ENCODE data around the gene THSD7A. TPM values are rescaled to one million over a fixed set of nuclear protein-coding genes. Genes with fewer than 3 reads are reported as not detected.

Gene THSD7A
- total and polyA plus RNA-seq, 10 of the 15 experiments (the other 5 are each of a cell fraction or from before 2014, with no cell fraction given), result 0.03 to 0.09 (median 0.03) TPM; not detected in 7

DNA sequence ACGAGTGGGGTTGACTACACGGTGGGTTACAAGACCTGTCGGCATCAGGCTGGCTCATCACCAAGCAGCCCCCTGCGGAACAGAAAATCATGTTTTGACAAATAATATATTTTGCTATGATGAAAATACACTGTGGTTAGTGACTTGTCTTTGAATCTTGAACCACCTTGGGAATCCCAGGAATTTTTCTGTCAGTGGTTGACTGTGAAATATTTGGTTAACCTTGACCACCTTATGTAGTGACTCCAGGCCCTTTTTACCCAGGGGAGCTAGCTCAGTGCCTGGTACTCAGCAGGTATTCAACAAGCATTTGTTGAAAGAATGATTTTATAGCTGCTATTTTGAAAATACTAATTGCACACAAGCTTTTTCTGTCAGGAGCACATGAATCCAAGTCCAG, 452.4 kb downstream of the THSD7A start:
- Histone ChIP-seq H3K9me3 (replicated peaks; ENCODE audit: control insufficient read depth, insufficient read depth, low read length) (no peaks in the 10 kb centered on the region), H2AFZ (ENCODE audit: control insufficient read depth, low read depth, low read length) (no peak overlapping the region), H3K4me1 (ENCODE audit: control insufficient read depth, insufficient read depth, low read length) (no peaks in the 10 kb centered on the region), H3K79me2 (ENCODE audit: control insufficient read depth, insufficient read depth, low read length) (no peaks in the 10 kb centered on the region), H3K4me2 (ENCODE audit: control insufficient read depth, insufficient read depth) (no peak overlapping the region), H3K36me3 (ENCODE audit: control insufficient read depth in 2 of 2, insufficient read depth in 2 of 2, low read length in 1 of 2) (no peaks in the 10 kb centered on the region), H3K27me3 (replicated peaks in 1 of 2; ENCODE audit: control insufficient read depth in 2 of 2, insufficient read depth in 2 of 2, low read length in 1 of 2) (no peaks in the 10 kb centered on the region), H4K20me1 (ENCODE audit: control insufficient read depth, insufficient read depth) (no peaks in the 10 kb centered on the region), H3K27ac (ENCODE audit: control insufficient read depth, insufficient read depth) (no peak overlapping the region), H3K9ac (ENCODE audit: control insufficient read depth, insufficient read depth, low read length) (no peak overlapping the region), H3K4me3 (no peak overlapping the region)
- ChIA-PET POLR2A (no interaction called here), RAD21 (ENCODE audit: unreplicated experiment) (no interaction called here), SMC1A (ENCODE audit: uncharacterized antibody, unreplicated experiment) (no interaction called here), CTCF (no interaction called here)
- FAIRE-seq (no peak), DNase-seq (ENCODE audit: low read depth, low spot score) (no peak), ATAC-seq (no peak)
- in situ Hi-C loops (cut with MboI), result no loop called here
- intact Hi-C loops (cut with micrococcal nuclease; ENCODE audit: unreplicated experiment), result no loop called here
- TF ChIP-seq ATF3 (IDR thresholded peaks at IDR 0.05; ENCODE audit: borderline replicate concordance, extremely low read depth, low read depth, low read length) (no peak), EED (IDR thresholded peaks at IDR 0.05; ENCODE audit: low read depth) (no peak), NKRF (conservative IDR thresholded peaks at IDR 0.05) (no peak), FOXK2 (IDR thresholded peaks at IDR 0.05) (no peak)
- BruUV-seq (replicated peaks), result no TSS peak
- WGBS (ENCODE audit: insufficient coverage, insufficient replicate concordance, low lambda C conversion rate, missing lambda C conversion rate), result 71% methylated on average over 4 of the region's 4 CpGs

- ATAC-seq, result no peak
- no peaks in the 10 kb centered on the region for H3K36me3 ChIP-seq (ENCODE audit: control insufficient read depth in 2 of 2, insufficient read depth in 2 of 2, low read length in 1 of 2)
- no peaks in the 10 kb centered on the region for H4K20me1 ChIP-seq (ENCODE audit: control insufficient read depth, insufficient read depth)
- H3K4me1 ChIP-seq (ENCODE audit: control insufficient read depth, insufficient read depth, low read length), result no peaks in the 10 kb centered on the region
- no peak overlapping the region for H2AFZ ChIP-seq (ENCODE audit: control insufficient read depth, low read depth, low read length)
- WGBS (ENCODE audit: insufficient coverage, insufficient replicate concordance, low lambda C conversion rate, missing lambda C conversion rate), result 29% methylated on average over 2 of the region's 2 CpGs
- H3K9ac ChIP-seq (ENCODE audit: control insufficient read depth, insufficient read depth, low read length), result no peak overlapping the region
- H3K4me2 ChIP-seq (ENCODE audit: control insufficient read depth, insufficient read depth), result no peak overlapping the region
- in situ Hi-C loops (cut with MboI), result no loop called here
- RAD21 ChIA-PET (ENCODE audit: unreplicated experiment), result no interaction called here
- no peaks in the 10 kb centered on the region for H3K27me3 ChIP-seq (replicated peaks in 1 of 2; ENCODE audit: control insufficient read depth in 2 of 2, insufficient read depth in 2 of 2, low read length in 1 of 2)
- H3K9me3 ChIP-seq (replicated peaks; ENCODE audit: control insufficient read depth, insufficient read depth, low read length), result no peaks in the 10 kb centered on the region
- H3K4me3 ChIP-seq, result no peak overlapping the region
- no peak for DNase-seq (ENCODE audit: low read depth, low spot score)
- intact Hi-C loops (cut with micrococcal nuclease; ENCODE audit: unreplicated experiment), result no loop called here
- H3K79me2 ChIP-seq (ENCODE audit: control insufficient read depth, insufficient read depth, low read length), result no peaks in the 10 kb centered on the region
- no peak overlapping the region for H3K27ac ChIP-seq (ENCODE audit: control insufficient read depth, insufficient read depth)
- no peak for FAIRE-seq
- POLR2A ChIA-PET, result no interaction called here
- no TSS peak for BruUV-seq (replicated peaks)
- CTCF ChIA-PET, result interaction anchor here (0.8 kb wide), 1 partner anchor 30 kb away, joined by 3 read pairs; no protein-coding TSS in a partner anchor
- SMC1A ChIA-PET (ENCODE audit: uncharacterized antibody, unreplicated experiment), result no interaction called here
- TF ChIP-seq CHD1 (IDR thresholded peaks at IDR 0.05; ENCODE audit: low read depth, low read length) (no peak), MYB (IDR thresholded peaks at IDR 0.05; ENCODE audit: borderline replicate concordance, low read depth, low read length) (no peak), BCL11A (IDR thresholded peaks at IDR 0.05; ENCODE audit: low read depth, low read length) (no peak), CUX1 (IDR thresholded peaks at IDR 0.05; ENCODE audit: insufficient replicate concordance, low read depth, low read length) (no peak)
- TF ChIP-seq, protein P1, sequence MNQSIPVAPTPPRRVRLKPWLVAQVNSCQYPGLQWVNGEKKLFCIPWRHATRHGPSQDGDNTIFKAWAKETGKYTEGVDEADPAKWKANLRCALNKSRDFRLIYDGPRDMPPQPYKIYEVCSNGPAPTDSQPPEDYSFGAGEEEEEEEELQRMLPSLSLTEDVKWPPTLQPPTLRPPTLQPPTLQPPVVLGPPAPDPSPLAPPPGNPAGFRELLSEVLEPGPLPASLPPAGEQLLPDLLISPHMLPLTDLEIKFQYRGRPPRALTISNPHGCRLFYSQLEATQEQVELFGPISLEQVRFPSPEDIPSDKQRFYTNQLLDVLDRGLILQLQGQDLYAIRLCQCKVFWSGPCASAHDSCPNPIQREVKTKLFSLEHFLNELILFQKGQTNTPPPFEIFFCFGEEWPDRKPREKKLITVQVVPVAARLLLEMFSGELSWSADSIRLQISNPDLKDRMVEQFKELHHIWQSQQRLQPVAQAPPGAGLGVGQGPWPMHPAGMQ (IDR thresholded peaks at IDR 0.05; ENCODE audit: borderline replicate concordance), result no peak
Observed at GRCh38 chr7:11376529-11376928, 455.5 kb downstream of the THSD7A start.
